GM23248 (cell line): Measurements from ENCODE around the gene SPEM1. TPM values are rescaled to one million over a fixed set of nuclear protein-coding genes. Genes with fewer than 3 reads are reported as not detected.

ENCODE experiments used
- DNase-seq: peaks from one replicate; pipeline ENCODE4 v3.0.0-alpha.2; 2015
- H2AFZ ChIP-seq: fragments of 200-600 bp; sonication (generic); 2 replicates; pipeline ENCODE4 v1.6.1; 2016; ENCODE audit warnings: antibody characterized with exemption
- H3F3A ChIP-seq: fragments of 200-600 bp; sonication (generic); 2 replicates; pipeline ENCODE4 v1.6.1; 2016; ENCODE audit warnings: mild to moderate bottlenecking, antibody characterized with exemption, mixed run types; ENCODE audit not compliant: insufficient read depth
- H3K27ac ChIP-seq: fragments of 200-600 bp; sonication (generic); 2 replicates; pipeline ENCODE4 v1.5.1; 2016; ENCODE audit warnings: mild to moderate bottlenecking
- H3K27me3 ChIP-seq: fragments of 200-600 bp; sonication (generic); replicated peaks from 2 replicates; pipeline ENCODE4 v1.6.1; 2016; ENCODE audit warnings: mild to moderate bottlenecking; ENCODE audit not compliant: insufficient read depth
- H3K36me3 ChIP-seq: fragments of 200-600 bp; sonication (generic); 2 replicates; pipeline ENCODE4 v1.6.1; 2016; ENCODE audit warnings: low read depth, mild to moderate bottlenecking
- H3K4me1 ChIP-seq: fragments of 200-600 bp; sonication (generic); 2 replicates; pipeline ENCODE4 v1.6.1; 2016; ENCODE audit warnings: mild to moderate bottlenecking; ENCODE audit not compliant: insufficient read depth
- H3K4me2 ChIP-seq: fragments of 200-600 bp; sonication (generic); one replicate; pipeline ENCODE4 v1.6.1; 2016; ENCODE audit warnings: mild to moderate bottlenecking; ENCODE audit not compliant: unreplicated experiment
- H3K4me3 ChIP-seq: fragments of 200-600 bp; sonication (generic); 2 replicates; pipeline ENCODE4 v1.5.1; 2016; ENCODE audit warnings: mild to moderate bottlenecking
- H3K79me2 ChIP-seq: fragments of 200-600 bp; sonication (generic); 2 replicates; pipeline ENCODE4 v1.6.1; 2016; ENCODE audit warnings: mild to moderate bottlenecking; ENCODE audit not compliant: insufficient read depth
- H3K9ac ChIP-seq: fragments of 200-600 bp; sonication (generic); 2 replicates; pipeline ENCODE4 v1.6.1; 2016; ENCODE audit warnings: mild to moderate bottlenecking
- H3K9me2 ChIP-seq: fragments of 200-600 bp; sonication (generic); 2 replicates; pipeline ENCODE4 v1.6.1; 2016; ENCODE audit warnings: mixed run types, mild to moderate bottlenecking, moderate library complexity; ENCODE audit not compliant: insufficient read depth
- H3K9me3 ChIP-seq: fragments of 200-600 bp; sonication (generic); one replicate; pipeline ENCODE4 v1.6.1; 2017; ENCODE audit warnings: low read depth
- H4K20me1 ChIP-seq: fragments of 200-600 bp; sonication (generic); 2 replicates; pipeline ENCODE4 v1.6.0; 2016; ENCODE audit not compliant: insufficient read depth
- EZH2 ChIP-seq: fragments of 200-600 bp; sonication (generic); IDR thresholded peaks from 2 replicates; pipeline ENCODE4 v1.6.1; 2018; ENCODE audit warnings: antibody characterized with exemption, mild to moderate bottlenecking; ENCODE audit not compliant: insufficient read depth, poor library complexity, severe bottlenecking
- EZH2phosphoT487 ChIP-seq: fragments of 200-600 bp; sonication (generic); IDR thresholded peaks from 2 replicates; pipeline ENCODE4 v1.6.1; 2018; ENCODE audit warnings: antibody characterized with exemption, moderate library complexity, mild to moderate bottlenecking, low read depth; ENCODE audit not compliant: insufficient read depth
- WGBS, 2 experiments: methylation state at CpG; one replicate each; pipeline ENCODE4 v1.1.6; 2015 to 2017; ENCODE audit warnings: low lambda C conversion rate in 2 of 2, low coverage in 1 of 2; ENCODE audit errors: missing lambda C conversion rate in 2 of 2; 5-methylcytosine and 5-hydroxymethylcytosine counted together
- in situ Hi-C: fragments of 300-500 bp; cut with MboI; formaldehyde crosslinking; loops from 2 replicates; pipeline ENCODE4 v1.15.0; 2020
- polyA plus RNA-seq: library from polyadenylated mRNA; unstranded; fragments of >200 nt; fragmentation: Nextera tagmentation; extraction: Ambion mirVana; gene quantifications from 2 replicates; pipeline ENCODE4 v1.2.1, GENCODE V29; 2016
- total RNA-seq: library from RNA; depleted of rRNA; stranded (reverse); fragments of >200 nt; shearing (Covaris generic); gene quantifications from 2 replicates; pipeline ENCODE4 v1.2.3, GENCODE V29; 2014

The SPEM1 gene
- total and polyA plus RNA-seq, 2 experiments from 2014 or later = not detected

DNA sequence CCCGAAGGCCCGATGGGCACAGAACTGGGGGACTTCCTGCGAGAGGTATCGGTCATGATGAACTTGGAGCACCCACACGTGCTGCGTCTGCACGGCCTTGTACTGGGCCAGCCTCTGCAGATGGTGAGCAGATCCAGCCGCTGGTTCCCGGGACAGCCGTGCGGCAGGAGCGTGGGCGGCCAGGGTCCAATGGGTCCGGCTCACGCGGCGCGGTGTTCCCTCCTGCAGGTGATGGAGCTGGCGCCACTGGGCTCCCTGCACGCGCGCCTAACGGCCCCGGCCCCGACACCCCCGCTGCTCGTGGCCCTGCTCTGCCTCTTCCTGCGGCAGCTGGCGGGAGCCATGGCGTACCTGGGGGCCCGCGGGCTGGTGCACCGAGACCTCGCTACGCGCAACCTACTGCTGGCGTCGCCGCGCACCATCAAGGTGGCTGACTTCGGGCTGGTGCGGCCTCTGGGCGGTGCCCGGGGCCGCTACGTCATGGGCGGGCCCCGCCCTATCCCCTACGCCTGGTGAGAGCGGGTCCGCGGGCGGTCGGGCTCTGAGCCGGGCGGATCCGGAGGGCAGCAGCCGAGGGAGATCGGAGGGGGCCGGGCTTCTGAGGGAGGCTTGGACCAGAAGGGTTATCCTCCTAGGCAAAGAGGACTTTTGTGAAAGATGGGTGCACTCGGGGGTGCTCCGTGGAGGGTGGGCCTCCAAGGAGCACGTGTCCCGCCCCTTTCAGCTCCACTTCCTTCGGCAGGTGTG is 36.2 kb upstream of the SPEM1 start:
- Histone ChIP-seq H3K27ac (no peak overlapping the region), H3K79me2 (no peaks in the 10 kb centered on the region), H3F3A (no peaks in the 10 kb centered on the region), H3K27me3 (no peaks in the 10 kb centered on the region), H3K9me3 (no peaks in the 10 kb centered on the region), H3K9me2 (no peaks in the 10 kb centered on the region), H3K4me2 (no peak overlapping the region), H3K4me3 (no peak overlapping the region), H3K36me3 (peaks cover 4% of the 10 kb centered on the region; the same call in 1 of the 2 replicates), H3K4me1 (peaks cover 6% of the 10 kb centered on the region), H2AFZ (no peak overlapping the region), H3K9ac (no peak overlapping the region), H4K20me1 (no peaks in the 10 kb centered on the region)
- no peak for TF ChIP-seq EZH2
- TF ChIP-seq EZH2phosphoT487 = no peak
- 29 to 32% methylated on average over 55 to 65 of the region's 65 CpGs for WGBS, 2 experiments
- in situ Hi-C loops = no loop called here
- peak; percentile 32 for DNase-seq

DNA sequence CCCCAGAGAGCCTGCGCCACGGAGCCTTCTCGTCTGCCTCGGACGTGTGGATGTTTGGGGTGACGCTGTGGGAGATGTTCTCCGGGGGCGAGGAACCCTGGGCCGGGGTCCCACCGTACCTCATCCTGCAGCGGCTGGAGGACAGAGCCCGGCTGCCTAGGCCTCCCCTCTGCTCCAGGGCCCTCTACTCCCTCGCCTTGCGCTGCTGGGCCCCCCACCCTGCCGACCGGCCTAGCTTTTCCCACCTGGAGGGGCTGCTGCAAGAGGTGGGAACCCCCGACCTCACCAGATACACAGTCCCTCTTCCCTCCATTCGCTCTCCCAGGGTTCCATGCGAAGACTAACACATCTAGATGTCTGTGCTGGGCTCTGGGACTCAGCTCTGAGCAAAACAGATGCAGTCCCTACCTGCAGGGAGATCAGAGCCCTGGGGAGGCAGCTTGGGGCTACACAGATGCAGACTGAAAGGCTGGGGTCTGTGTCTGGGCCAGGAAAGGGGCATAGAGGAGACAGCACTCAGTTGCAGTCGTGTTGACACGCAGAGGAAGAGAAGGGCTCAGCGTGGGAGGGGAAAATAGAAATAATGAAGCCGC is 35.5 kb upstream of the SPEM1 start:
- H4K20me1 ChIP-seq = no peaks in the 10 kb centered on the region
- 82 to 87% methylated on average over 23 of the region's 23 CpGs for WGBS, 2 experiments
- in situ Hi-C loops = no loop called here
- H3K36me3 ChIP-seq = peaks cover 4% of the 10 kb centered on the region; the same call in 1 of the 2 replicates
- no peaks in the 10 kb centered on the region for H3F3A ChIP-seq
- no peaks in the 10 kb centered on the region for H3K79me2 ChIP-seq
- no peaks in the 10 kb centered on the region for H3K9me2 ChIP-seq
- no peak overlapping the region for H3K4me2 ChIP-seq
- no peaks in the 10 kb centered on the region for H3K9me3 ChIP-seq
- no peak overlapping the region for H3K9ac ChIP-seq
- H3K4me1 ChIP-seq = peaks cover 6% of the 10 kb centered on the region
- no peak overlapping the region for H2AFZ ChIP-seq
- TF ChIP-seq EZH2 = no peak
- no peak for TF ChIP-seq EZH2phosphoT487
- H3K4me3 ChIP-seq = no peak overlapping the region
- H3K27me3 ChIP-seq = no peaks in the 10 kb centered on the region
- H3K27ac ChIP-seq = no peak overlapping the region
- no peak for DNase-seq

DNA sequence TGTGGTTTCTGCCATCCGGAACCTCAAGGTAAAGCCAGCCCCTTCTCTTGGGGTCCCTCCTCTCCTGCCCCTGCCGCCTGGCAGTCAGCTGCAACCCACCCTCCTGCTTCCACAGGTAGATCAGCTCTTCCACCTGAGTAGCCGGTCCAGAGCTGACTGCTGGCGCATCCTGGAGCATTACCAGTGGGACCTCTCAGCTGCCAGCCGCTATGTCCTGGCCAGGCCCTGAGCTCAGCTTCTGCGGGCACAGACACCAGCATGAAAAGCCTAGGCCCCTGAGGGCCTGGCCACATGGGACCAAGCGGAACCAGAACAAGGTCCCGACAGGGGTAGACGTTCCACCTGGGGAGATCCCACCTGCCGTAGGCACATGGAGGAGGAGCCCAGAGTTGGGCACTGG is 31.3 kb upstream of the SPEM1 start:
- H3K27me3 ChIP-seq = no peaks in the 10 kb centered on the region
- H3K4me2 ChIP-seq = no peak overlapping the region
- no peak overlapping the region for H3K9ac ChIP-seq
- 94 to 97% methylated on average over 10 of the region's 10 CpGs for WGBS, 2 experiments
- no peaks in the 10 kb centered on the region for H3K9me2 ChIP-seq
- no peak overlapping the region for H2AFZ ChIP-seq
- DNase-seq = no peak
- peaks cover 4% of the 10 kb centered on the region; the same call in 1 of the 2 replicates for H3K36me3 ChIP-seq
- H3F3A ChIP-seq = no peaks in the 10 kb centered on the region
- TF ChIP-seq EZH2phosphoT487 (no peak), EZH2 (no peak)
- H3K9me3 ChIP-seq = no peaks in the 10 kb centered on the region
- no peaks in the 10 kb centered on the region for H3K4me1 ChIP-seq
- H3K4me3 ChIP-seq = no peak overlapping the region
- in situ Hi-C loops = no loop called here
- H4K20me1 ChIP-seq = no peaks in the 10 kb centered on the region
- H3K27ac ChIP-seq = no peak overlapping the region
- peaks cover 19% of the 10 kb centered on the region for H3K79me2 ChIP-seq

DNA sequence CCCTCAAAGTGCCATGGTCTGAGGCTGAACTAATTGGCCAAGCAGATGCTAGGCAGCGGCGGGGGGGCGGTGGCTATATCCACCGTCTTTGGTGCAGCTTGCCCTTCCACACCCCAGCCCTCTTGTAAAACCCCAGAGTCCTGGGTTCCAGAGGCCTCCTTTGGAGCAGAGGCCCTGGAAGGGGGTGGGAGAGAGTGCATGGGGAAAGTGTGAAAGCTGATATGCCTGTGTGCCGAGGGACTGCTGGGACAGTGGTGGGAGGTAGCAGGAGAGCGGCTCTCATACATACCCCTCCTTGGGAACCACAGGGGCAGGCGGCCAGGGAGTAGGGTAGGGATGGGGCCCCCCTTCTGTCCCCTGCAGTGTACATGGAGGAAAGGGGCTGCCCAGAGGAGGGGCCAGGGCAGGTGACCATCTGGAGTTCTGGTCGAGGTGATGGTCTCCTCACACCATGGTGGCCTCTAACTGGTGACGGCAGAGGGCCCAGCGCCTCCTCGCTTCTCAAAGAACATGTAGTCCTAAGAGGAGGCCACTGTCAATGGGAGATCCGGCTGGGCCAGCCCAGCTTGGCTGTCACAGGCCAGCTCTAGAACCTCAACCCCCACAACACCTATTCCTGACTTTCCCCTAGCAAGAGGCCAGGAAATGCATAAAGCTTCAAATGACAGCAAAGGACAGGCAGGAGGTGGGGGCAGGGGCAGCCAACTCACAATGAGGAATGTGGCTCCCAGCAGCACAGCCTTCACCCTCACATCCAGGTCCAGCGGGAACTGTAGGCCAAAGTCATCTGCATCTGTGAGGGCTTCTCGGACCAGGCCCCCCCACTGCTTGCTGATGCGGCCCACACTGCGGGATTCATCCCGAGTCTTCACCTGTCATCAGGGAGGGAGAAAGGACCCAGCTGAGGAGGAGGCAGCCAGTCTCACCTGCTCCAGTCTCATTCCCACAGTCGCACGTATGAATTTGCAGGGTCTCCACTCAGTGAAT is 29.9 kb upstream of the SPEM1 start:
- in situ Hi-C loops = no loop called here
- Histone ChIP-seq H3K27ac (no peak overlapping the region), H3K4me1 (peaks cover 3% of the 10 kb centered on the region; the same call in 1 of the 2 replicates), H2AFZ (no peak overlapping the region), H3K27me3 (no peaks in the 10 kb centered on the region), H3K9ac (no peak overlapping the region), H3K79me2 (peaks cover 22% of the 10 kb centered on the region), H3K36me3 (peaks cover 4% of the 10 kb centered on the region; the same call in 1 of the 2 replicates), H3K9me2 (no peaks in the 10 kb centered on the region), H3F3A (no peaks in the 10 kb centered on the region), H3K4me3 (no peak overlapping the region), H3K9me3 (no peaks in the 10 kb centered on the region), H4K20me1 (no peaks in the 10 kb centered on the region), H3K4me2 (no peak overlapping the region)
- DNase-seq = no peak
- WGBS, 2 experiments = 83 to 92% methylated on average over 17 to 19 of the region's 19 CpGs
- no peak for TF ChIP-seq EZH2phosphoT487
- TF ChIP-seq EZH2 = no peak
